ENCODE measurements around the gene STAT1. TPM values are rescaled to one million over a fixed set of nuclear protein-coding genes. Genes with fewer than 3 reads are reported as not detected.

STAT1 gene
- polyA plus RNA-seq, 1 donor from 2014 or later = 4.9 TPM

GRCh38 chr2:190987116-190987515, 26.9 kb downstream of the STAT1 start:
- no peak overlapping the region for H3K4me2 ChIP-seq (ENCODE audit: low read length)
- peaks cover 7% of the 10 kb centered on the region for H3K36me3 ChIP-seq (ENCODE audit: insufficient read depth, low read length)
- TF ChIP-seq TAF1 (IDR thresholded peaks at IDR 0.05; ENCODE audit: low read depth) (no peak), CTCF (IDR thresholded peaks at IDR 0.05; ENCODE audit: poor library complexity, severe bottlenecking) (no peak), MXI1 (conservative IDR thresholded peaks at IDR 0.05; ENCODE audit: poor library complexity, severe bottlenecking) (no peak), EP300 (conservative IDR thresholded peaks at IDR 0.05; ENCODE audit: poor library complexity, severe bottlenecking) (no peak), EZH2 (IDR thresholded peaks at IDR 0.05; ENCODE audit: borderline replicate concordance, insufficient read depth, low read length, poor library complexity, severe bottlenecking) (no peak), POLR2AphosphoS5 (IDR thresholded peaks at IDR 0.05) (no peak)
- H3K9me2 ChIP-seq (ENCODE audit: insufficient read depth, low read length) = no peaks in the 10 kb centered on the region
- no peak overlapping the region for H3K27ac ChIP-seq (ENCODE audit: low read length)
- no peak overlapping the region for H2AFZ ChIP-seq (ENCODE audit: low read depth, low read length)
- H3K4me3 ChIP-seq (ENCODE audit: low read length) = no peak overlapping the region
- H4K20me1 ChIP-seq (ENCODE audit: insufficient read depth) = no peaks in the 10 kb centered on the region
- H3F3A ChIP-seq (ENCODE audit: insufficient read depth, low read length, poor library complexity, severe bottlenecking) = no peaks in the 10 kb centered on the region
- no peaks in the 10 kb centered on the region for H3K9me3 ChIP-seq (ENCODE audit: low read length)
- no peaks in the 10 kb centered on the region for H3K27me3 ChIP-seq (ENCODE audit: insufficient read depth, low read depth, low read length)
- H3K9ac ChIP-seq (ENCODE audit: low read length) = no peak overlapping the region
- H3K79me2 ChIP-seq (replicated peaks; ENCODE audit: insufficient read depth, low read length) = no peaks in the 10 kb centered on the region

- Histone ChIP-seq H3F3A (ENCODE audit: insufficient read depth, low read length, poor library complexity, severe bottlenecking) (no peaks in the 10 kb centered on the region), H3K9me3 (ENCODE audit: low read length) (no peaks in the 10 kb centered on the region), H4K20me1 (ENCODE audit: insufficient read depth) (no peaks in the 10 kb centered on the region), H3K9me2 (ENCODE audit: insufficient read depth, low read length) (no peaks in the 10 kb centered on the region), H3K79me2 (replicated peaks; ENCODE audit: insufficient read depth, low read length) (no peaks in the 10 kb centered on the region), H3K4me3 (ENCODE audit: low read length) (no peak overlapping the region), H3K9ac (ENCODE audit: low read length) (no peak overlapping the region), H3K36me3 (ENCODE audit: insufficient read depth, low read length) (peaks cover 7% of the 10 kb centered on the region), H2AFZ (ENCODE audit: low read depth, low read length) (no peak overlapping the region), H3K27ac (ENCODE audit: low read length) (no peak overlapping the region), H3K27me3 (ENCODE audit: insufficient read depth, low read depth, low read length) (no peaks in the 10 kb centered on the region), H3K4me2 (ENCODE audit: low read length) (no peak overlapping the region)
- no peak for TF ChIP-seq CTCF (IDR thresholded peaks at IDR 0.05; ENCODE audit: poor library complexity, severe bottlenecking)
Observed at GRCh38 chr2:190986221-190986953, 27.6 kb downstream of the STAT1 start.

GRCh38 chr2:190984595-190984994, 29.4 kb downstream of the STAT1 start:
- H3K79me2 ChIP-seq (replicated peaks; ENCODE audit: insufficient read depth, low read length) = no peaks in the 10 kb centered on the region
- no peaks in the 10 kb centered on the region for H3F3A ChIP-seq (ENCODE audit: insufficient read depth, low read length, poor library complexity, severe bottlenecking)
- no peak overlapping the region for H3K4me3 ChIP-seq (ENCODE audit: low read length)
- no peak overlapping the region for H2AFZ ChIP-seq (ENCODE audit: low read depth, low read length)
- H3K27ac ChIP-seq (ENCODE audit: low read length) = no peak overlapping the region
- TF ChIP-seq EZH2 (IDR thresholded peaks at IDR 0.05; ENCODE audit: borderline replicate concordance, insufficient read depth, low read length, poor library complexity, severe bottlenecking) = no peak
- TF ChIP-seq MXI1 (conservative IDR thresholded peaks at IDR 0.05; ENCODE audit: poor library complexity, severe bottlenecking) = no peak
- no peak for TF ChIP-seq EP300 (conservative IDR thresholded peaks at IDR 0.05; ENCODE audit: poor library complexity, severe bottlenecking)
- TF ChIP-seq TAF1 (IDR thresholded peaks at IDR 0.05; ENCODE audit: low read depth) = no peak
- TF ChIP-seq RAD21 (conservative IDR thresholded peaks at IDR 0.05) = no peak
- TF ChIP-seq SMC3 (conservative IDR thresholded peaks at IDR 0.05; ENCODE audit: poor library complexity) = no peak
- no peak for TF ChIP-seq CTCF (IDR thresholded peaks at IDR 0.05; ENCODE audit: poor library complexity, severe bottlenecking)
- TF ChIP-seq REST (IDR thresholded peaks at IDR 0.05; ENCODE audit: borderline replicate concordance) = no peak
- no peak for TF ChIP-seq POLR2AphosphoS5 (IDR thresholded peaks at IDR 0.05)
- H3K9me3 ChIP-seq (ENCODE audit: low read length) = no peaks in the 10 kb centered on the region
- no peaks in the 10 kb centered on the region for H3K9me2 ChIP-seq (ENCODE audit: insufficient read depth, low read length)
- H4K20me1 ChIP-seq (ENCODE audit: insufficient read depth) = no peaks in the 10 kb centered on the region
- no peaks in the 10 kb centered on the region for H3K27me3 ChIP-seq (ENCODE audit: insufficient read depth, low read depth, low read length)
- peaks cover 7% of the 10 kb centered on the region for H3K36me3 ChIP-seq (ENCODE audit: insufficient read depth, low read length)
- H3K4me2 ChIP-seq (ENCODE audit: low read length) = no peak overlapping the region
- no peak overlapping the region for H3K9ac ChIP-seq (ENCODE audit: low read length)

All from neural cell (in vitro differentiated cells).